Fibroblast of skin of left quadriceps (primary cell): ENCODE data around the gene MANSC1.

Experiments used
- DNase-seq, 2 experiments: peaks; one replicate each; pipeline ENCODE4 v3.0.0-alpha.2; 2013; ENCODE audit warnings: low read depth in 2 of 2

MANSC1 gene

DNA sequence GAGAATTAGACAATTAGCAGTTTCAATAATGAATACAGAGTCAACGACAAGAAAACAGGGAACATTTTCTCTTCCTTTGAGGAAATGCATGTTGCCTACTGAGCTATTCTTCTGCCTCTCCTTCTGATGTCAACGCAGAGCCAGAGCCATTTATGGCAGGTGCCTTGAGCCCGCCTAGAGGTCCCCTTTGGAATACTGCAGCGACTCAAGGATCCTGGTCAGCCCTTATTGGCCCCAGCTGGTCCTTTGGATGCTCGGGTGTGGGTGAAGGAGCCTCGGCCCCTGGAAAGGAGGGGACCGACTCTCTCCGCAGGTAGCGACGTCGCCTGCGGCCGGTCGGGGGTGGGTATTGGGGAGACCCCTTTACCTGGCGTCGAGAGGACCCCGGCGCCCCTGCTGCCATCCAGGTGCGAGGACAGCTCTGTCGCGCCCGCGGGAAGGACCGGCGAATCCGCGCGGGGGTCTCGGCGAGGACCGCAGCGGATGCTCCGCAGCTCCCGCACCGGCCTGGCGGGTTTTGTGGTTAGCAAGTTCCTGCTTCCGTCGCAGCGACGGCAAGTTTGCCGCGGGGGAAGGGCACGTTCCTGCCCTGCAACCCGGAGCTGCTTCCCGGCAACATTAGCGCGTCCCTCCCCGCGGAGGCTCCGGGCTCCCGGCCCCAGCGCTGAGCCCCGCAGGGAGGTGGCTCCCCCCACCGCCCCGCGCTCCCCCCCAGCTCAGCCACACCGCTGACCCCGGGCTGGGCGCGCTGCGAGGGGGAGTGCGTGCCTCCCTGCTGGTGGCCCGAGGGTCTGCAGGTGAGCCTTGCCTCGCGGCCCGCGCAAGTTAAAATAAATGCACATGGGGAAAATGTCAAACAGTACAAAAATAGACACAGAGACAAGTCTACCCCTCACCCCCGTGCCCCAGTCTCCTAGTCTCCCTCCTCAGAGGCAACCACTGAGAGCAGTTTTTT lies at the start of gene MANSC1:
Gene MANSC1, minus strand, starts transcription at position 532 of the 955 bp plus-strand sequence. CDS start 6,928 bp downstream, outside the sequence.
- no peak for DNase-seq

GRCh38 chr12:12399161-12399560 lies 49.1 kb upstream of the MANSC1 start:
- DNase-seq: no peak

DNA sequence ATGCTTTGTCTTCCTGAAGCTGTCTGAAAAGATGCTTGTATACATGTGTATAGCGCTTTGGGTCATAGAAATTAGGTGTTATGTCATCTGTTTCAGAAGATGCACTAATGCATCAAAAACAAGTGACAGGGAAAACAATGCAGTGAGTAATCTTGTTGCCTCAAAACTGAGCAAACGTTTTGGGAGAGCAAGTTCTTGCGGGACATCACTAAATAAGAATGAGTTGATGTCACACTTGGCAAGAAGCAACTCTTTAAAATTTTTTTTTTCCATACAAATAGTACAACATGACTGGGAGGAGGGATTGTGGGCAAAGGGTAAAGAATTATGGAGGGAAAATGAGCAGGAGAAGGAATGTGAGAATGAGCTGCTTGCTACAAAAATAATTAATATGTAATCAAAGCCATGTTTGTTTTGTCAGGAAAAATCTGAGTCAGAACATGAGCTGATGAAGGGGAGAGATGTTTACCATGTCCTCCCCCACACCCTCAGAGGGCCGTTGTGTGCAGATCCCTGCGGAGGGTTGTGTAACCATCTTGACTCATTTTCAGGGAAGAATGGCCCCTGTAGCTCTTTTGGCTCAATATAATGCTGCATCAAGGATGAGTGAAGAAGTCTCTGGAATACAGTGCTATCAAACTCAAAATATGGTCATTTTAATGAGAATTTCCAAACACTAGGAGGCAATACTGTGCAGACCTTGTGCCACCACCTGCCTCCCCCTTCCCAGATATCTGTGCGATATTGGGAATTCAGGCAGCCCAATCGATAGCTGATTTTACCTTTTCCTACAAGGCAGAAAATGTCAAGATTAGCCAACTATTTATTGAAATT lies 48.2 kb upstream of the MANSC1 start:
- DNase-seq: peak; percentile 96

- DNase-seq: no peak
These were observed 47.1 kb upstream of the MANSC1 start for GRCh38 chr12:12397184-12397583.

GRCh38 chr12:12396694-12397093 lies 46.7 kb upstream of the MANSC1 start:
- no peak for DNase-seq

DNA sequence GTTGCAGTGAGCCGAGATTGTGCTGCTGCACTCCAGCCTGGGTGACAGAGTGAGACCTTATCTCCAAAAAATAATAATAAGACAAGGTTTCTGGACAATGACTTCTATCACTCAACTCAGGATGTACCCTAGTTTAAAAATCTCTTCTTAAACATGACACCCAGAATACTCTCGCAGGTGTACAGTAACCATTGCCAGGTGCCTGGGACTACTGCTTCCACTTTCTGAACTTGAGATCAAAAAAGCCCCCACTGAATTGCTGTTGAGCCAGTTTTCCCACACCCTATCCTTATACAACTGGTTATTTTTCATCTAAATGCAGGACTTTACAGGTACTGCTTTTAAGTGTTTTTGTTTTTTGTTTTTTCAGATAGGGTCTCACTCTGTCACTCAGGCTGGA lies 43.1 kb upstream of the MANSC1 start:
- DNase-seq: no peak

DNA sequence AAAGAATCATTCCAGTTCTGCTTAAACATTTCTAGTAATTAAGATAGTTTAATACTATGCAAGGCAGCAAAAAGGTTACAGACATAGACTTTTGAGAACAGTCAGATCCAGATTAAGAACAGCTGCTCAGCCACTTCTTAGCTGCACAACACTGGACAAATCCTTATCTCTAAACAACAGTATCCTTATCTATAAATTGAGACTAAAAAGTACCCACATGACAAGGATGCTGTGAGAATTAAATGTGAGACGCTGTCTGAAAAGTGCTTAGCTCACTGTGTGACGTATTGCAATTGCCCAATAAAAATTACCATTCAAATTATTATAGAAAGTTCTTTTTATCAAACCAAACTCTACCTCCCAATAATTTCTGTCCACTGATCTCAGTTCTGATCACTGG lies 42.4 kb upstream of the MANSC1 start:
- no peak for DNase-seq

- peak; percentile 39 for DNase-seq
These were observed 37.5 kb upstream of the MANSC1 start for GRCh38 chr12:12387501-12387900.

DNA sequence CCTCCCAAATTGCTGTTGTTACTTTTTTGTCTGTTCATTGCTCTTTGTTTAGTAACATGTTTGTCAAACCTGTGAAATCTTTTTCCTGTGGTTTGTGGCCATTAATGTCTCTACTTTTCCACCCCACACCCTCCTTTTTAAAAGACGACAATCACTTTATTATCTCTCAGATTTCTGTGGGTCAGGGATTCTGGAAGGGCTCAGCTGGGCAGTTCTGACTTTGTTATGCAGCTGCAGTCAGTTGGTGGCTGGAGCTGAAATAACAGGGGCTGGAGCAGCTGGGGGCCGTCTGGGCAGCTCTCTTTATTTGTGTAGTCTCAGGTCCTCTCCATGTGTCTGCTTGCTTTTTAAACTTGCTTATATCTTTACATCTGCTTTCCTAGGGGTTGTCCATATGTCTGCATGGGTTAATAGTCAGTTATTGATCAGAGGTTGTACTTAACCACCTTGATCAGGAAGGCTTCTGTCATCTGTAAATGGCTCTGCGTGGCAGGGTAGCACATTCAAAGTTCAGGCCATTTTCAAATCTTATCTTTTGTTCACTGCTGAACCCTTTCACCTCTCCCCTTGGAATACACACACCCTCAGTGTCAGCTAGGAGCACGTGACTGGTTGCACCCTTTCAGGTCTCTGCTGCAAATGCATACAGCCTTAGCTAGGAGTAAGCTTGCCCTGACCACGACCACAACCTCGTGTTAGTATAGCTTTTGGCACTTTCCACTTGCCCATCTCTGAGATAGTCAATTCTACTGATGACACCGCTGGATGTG lies 34.7 kb upstream of the MANSC1 start:
- no peak for DNase-seq

- DNase-seq: no peak
These were observed 31.9 kb upstream of the MANSC1 start for GRCh38 chr12:12381982-12382381.

- no peak for DNase-seq
These were observed 31.0 kb upstream of the MANSC1 start for GRCh38 chr12:12380949-12381593.

- DNase-seq: no peak
These were observed 30.0 kb upstream of the MANSC1 start for GRCh38 chr12:12379831-12380730.

GRCh38 chr12:12378616-12379015 lies 28.6 kb upstream of the MANSC1 start:
- no peak for DNase-seq

DNA sequence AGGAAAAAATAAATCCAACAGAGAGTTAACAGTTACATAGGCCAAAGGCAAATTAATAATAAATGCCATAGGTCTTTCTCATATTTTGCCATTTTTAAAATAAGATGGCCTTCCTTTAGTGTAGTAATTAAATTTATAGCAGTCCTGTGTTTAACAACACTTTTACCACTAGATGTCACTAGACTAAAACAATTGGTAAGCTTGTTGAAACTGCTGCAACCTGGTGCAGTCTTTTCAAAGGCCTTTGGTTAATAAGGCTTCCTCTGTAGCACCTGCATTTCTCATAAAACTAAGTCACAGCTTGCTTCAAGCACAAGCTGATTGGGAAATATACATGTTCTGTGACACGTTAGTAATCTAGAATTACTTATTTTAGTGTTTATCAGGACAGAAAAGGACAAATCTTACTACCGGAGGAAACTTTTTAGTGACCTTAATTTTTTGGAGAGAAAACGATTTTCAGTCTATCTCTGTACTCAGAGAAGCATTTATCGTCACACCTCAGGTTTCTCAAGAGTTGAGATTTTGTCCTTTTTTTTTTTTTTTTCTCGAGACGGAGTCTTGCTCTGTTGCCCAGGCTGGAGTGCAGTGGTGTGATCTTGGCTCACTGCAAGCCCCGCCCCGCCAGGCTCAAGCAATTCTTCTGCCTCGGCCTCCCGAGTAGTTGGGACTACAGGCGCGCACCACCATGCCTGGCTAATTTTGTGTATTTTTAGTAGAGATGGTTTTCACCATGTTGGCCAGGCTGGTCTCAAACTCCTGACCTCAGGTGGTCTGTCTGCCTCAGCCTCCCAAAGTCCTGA lies 26.8 kb upstream of the MANSC1 start:
- DNase-seq: peak; percentile 62 to 65

DNA sequence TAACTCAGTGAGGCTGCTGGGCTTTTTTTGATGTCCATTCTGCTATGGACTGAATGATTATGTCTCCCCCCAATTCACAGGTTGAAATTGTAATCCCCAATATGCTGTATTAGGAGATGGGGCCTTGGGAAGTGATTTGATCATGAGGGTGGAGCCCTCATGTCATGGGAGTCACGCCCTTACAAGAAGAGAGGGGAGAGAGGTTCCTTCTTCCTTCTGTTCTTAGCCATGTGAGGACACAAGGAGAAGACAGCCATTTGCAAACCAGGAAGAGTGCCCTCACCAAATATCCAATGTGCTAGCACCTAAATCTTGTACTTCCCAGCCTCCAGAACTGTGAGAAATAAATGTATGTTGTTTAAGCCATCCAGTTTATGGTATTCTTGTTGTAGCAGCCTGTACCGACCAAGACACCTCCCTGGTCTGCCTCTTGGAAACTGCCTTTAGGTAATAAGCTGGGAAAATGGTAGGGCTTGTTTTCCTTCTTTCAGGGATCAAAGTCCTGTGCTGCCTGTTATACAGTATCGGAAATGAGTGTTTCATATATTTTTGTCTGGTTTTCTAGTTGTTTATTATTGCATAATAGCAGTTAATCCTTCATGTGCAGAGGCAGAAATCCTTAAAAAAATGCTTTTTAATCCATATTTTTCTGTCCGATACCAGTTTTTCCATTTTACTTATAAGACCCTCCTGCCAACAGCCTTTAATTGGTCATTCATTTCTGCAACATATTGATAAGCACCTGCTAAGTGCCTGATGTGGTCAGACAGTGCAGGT lies 23.1 kb upstream of the MANSC1 start:
- DNase-seq: no peak

DNA sequence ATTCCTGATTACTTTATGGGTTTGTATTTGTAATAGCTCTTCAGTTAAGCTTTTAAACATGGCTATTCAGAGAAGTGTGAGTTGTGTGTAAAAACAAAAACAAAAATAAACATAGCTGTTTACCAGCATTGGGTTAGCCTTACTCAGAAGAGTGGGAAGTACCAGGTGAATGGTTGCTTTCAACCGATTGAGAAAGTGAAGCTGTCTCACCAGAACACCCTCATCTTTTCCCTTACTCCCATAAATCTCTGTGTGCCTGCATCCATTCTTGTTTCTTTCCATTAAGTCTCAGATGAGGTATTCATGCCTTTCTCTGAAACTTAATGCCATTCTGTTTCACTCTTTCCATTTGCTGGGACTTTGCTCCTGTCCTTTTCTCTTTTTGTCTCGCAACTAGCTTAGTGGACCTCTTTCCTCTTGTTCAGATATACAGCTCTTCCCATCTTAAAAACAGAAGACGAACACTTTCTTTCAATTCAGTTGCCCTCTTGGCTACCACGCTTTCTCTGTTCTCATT lies 17.5 kb upstream of the MANSC1 start:
- no peak for DNase-seq

DNA sequence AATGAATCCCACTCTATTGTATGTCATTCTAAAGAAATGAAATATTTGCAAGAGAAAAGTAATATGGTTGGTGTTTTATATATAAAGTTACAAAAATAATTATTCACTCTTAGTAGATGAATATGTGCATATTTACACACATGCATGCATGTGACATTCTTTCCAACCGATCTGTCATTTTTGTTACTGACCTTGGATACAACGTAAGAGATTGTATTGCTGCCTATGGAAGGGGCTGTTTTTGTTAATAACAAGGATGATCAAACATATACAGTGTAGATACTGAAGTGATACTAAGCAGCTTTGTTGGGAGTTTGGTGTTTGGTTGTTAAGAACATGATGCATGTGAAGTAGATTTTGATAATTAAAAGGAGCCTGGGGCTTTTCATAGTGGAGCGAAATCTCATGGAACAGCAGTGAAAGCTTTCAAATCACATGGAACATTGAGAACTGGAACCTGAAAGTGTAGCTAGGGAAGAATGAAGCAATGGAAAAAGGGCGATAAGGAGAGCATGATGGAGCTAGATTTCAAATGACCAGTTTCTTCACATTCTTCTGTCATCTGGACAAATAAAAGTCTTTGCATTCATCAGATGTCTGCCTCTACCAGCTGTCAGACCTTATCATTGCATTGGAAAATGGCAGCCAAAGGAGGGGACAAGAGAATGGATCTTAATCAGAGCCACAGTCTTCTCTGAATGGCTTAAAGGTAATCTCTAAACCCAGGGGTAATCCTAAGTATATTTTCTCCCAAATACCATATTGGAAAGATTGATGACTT lies 16.8 kb upstream of the MANSC1 start:
- DNase-seq: no peak
